Bone marrow (tissue), 2 donors: ENCODE results near the gene FAM163A.
"Not testable (repeated sequence)": the region's sequence is repeated elsewhere in the genome, so short reads cannot be mapped to it uniquely, and the experiment has no call there.

Source experiments
- DNase-seq, 2 donors: peaks; one replicate each; lab custom pipeline; 2025; lab: John Stamatoyannopoulos, UW

The FAM163A gene

DNA sequence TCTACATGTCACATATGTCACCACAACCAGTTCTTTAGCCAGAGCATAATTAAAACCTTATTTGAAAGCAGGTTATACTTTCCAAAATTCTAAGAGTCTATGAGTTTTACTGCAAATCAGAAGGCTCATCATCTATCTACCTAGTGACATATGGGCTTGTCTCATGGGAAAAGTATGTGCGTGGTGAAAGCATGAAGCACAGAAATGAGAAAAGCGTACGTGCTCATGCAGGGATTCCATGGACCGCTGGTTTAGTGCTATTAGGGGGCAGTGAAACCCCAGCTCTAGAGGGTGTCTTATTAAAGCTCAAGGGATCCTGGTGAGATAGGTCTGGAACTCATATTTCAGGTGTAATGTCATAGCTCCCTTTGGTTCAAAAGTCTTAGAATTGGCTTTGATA, 50.2 kb downstream of the FAM163A start:
- no peak for DNase-seq

DNA sequence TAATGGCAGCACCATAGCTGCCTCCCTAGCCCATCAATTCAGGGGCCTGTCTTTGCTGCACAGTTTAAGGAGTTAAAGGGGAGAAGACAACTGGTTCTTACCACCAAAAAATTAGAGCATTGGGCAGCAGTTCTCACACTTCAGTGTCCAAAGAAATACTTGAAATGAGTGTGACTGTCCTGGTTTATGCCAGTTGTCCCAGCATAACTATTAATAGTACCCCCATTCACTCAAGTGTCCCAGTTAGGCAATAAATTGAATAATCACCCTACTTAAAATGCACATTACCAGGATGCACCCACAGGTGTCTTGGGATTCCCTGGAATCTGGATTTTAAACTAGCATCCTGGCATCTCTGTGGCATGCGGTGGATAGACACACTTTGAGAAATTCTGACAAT, 51.1 kb downstream of the FAM163A start:
- DNase-seq: no peak

DNA sequence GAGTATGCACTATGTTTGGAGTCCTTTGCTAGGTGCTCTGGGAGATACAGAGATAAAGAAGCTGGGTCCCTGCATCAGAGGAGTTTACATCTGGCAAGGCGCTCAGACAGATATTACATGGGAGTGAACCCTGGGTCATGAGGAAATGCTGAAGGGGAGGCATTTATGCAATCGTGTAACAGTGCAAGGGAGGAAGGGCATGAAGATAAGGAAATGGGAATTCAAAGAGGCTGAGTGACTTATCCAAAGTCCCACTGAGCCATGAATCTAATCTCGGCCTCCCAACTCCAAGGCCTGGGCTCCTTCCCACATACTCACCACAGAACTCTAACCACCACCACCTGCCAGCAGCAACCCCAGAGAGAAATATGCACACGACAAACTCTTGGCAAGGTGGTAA, 51.6 kb downstream of the FAM163A start:
- no peak for DNase-seq

DNA sequence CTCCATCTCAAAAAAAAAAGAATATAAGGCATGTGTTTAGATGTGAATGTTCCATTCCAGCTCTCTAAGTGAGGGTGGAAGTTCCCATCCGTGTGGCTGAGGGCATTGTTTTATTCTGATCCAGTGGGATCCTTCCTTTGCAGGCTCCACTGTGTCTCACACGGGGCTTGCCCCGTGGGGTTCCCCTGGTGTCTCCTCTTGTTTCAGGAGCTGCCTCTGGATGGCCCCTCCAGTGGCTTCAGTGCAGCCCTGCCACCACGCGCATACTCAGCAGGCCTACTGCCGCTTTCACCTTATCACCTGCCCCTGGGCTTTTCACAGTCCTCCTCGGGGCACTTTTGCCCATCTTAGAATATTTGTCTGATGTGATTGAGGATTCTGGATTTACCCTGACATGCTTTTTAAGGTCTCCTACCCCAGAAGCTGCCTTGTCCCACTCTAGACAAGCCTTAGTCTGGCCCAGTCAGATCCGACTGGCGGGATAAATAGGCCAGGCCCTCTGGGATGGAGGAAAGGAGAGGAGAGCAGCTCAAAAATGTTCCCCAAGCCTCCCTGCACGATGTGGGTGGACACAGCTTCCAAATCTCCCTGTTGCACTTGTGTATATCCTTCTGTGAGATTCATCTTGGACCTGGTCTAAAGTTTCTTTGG, 55.2 kb downstream of the FAM163A start:
- DNase-seq: no peak

DNA sequence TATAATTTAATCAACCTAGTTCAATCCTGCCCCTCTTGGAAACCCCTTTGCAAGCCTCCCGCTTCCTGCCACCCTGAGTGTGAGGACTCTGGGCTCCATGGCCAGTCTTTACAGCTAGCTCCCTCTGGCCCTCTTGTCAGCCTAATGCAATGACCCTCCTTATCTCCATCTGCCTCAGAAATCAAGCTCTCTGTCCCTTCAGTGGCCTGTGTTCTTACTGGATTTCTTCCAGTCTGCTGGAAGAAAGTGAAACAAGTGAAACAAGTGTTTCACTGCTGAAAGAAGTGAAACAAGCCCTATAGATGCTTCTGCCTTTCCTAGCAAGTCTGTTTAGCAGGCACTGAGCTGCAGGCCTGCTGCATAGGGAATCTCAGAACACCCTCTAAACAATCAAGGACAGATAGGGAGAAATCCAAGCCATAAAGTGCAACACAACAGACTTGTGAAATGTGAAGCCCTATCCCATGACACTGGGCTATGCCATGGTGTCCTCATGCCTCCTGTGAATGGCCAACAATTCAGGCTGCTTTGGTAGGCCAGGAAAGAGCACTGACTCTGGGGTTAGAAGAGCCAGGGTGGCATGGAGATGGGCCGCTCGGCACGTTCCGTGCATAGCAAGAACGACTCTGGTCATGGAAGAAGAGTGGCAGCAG, 55.9 kb downstream of the FAM163A start:
- no peak for DNase-seq

DNA sequence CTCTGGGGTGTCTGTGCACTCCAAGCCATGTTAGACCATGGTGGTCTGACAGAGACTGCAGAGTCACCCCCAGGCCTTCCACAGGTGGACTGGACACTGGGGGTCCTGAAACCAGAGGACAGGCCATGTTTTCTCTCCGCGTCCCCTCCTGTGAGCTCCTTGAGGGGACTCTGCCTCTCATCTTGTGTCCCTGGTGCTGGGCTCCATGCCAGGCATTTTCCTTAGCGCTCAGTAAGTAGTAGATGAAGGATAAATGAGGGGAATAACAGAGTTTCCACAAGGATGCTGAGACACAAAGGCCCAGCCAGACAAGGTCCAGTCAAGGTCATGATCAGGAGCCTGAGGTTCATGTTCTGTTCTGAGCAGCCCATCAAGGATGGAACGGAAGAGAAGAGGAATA, 57.4 kb downstream of the FAM163A start:
- DNase-seq: no peak

DNA sequence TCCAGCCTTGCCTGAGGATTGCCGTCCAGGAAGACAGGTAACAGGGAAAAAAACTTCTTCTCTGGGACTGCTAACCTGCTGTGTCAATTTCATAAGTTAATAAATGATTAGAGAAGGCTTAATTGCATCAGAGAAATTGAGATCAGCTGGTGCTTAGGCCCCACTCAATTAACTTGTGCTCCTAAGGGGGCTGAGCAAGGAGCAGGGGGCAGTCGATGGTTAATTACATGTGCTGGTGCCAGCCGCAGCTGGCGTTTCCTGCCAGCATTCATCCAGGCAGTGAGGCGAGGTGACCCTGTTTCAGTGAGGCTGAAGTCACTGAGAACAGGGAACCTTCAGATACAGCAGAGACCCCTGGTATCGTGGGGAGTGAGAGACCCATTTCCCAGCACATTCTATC, 60.0 kb downstream of the FAM163A start:
- no peak for DNase-seq

DNA sequence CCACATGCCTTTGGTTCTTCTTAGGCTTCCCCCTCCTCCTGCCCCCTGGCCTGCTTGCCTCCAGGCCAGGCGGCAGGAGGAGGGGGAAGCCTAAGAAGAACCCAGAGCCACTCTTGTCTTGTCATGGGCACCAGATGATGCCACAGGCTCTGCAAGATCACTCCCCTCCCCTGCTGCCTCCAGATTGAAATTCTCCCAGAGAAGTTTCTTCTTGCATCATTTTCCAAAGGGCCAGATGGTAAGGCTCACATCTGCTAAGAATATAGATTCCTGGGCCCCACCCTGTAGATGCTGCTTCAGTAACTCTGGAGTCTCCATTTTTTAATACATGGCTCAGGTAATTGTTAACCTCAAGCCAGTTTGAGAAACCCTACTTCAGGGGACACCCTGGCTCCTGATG, 60.8 kb downstream of the FAM163A start:
- DNase-seq: no peak

DNA sequence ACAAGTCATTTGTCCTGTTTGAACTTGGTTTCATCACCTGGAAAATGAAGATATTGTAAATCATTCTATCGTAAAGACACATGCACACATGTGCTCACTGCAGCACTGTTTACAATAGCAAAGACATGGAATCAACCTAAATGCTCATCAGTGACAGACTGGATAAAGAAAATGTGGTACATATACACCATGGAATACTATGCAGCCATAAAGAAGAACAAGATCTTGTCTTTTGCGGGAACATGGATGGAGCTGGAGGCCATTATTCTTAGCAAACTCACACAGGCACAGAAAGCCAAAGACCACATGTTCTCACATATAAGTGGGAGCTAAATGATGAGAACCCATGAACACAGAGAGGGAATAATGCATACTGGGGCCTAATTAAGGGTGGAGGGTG, 61.3 kb downstream of the FAM163A start:
- DNase-seq: not testable (repeated sequence)

DNA sequence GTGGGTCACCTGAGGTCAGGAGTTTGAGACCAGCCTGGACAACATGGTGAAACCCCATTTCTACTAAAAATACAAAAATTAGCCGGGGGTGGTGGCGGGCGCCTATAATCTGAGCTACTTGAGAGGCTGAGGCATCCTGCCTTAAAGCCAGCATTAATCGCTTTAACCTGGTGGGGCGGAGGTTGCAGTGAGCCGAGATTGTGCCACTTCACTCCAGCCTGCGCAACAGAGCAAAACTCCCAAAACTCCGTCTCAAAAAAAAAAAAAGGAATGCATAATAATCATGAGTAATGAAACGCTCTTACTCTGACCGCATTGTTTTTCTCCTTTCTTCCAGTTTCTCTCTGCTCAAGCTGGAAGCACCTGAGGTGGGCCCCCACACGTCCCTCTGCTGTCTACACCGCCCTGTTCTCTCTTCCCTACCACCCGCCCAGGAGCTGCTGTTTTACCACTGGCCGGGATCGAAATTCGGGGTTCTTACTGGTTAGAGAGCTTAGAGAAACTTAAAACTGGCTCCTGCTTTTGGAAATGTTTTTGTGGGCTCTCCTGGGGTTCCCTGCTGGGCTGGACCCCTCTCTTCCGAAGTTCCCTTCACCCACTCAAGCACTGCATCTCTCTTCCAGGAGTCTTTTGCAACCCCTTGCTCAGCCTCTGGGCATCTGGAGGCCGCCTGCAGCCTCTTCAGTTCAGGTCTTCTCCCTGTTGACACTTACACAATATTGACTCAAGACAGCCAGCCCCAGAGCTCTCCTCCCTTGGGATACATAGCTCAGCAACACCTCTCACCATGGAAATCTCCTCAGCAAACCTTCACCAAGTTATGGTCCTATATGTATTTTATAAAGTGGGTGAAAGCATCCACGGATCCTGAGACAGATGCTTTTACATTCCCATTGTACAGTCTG, 62.5 kb downstream of the FAM163A start:
- DNase-seq: no peak

DNA sequence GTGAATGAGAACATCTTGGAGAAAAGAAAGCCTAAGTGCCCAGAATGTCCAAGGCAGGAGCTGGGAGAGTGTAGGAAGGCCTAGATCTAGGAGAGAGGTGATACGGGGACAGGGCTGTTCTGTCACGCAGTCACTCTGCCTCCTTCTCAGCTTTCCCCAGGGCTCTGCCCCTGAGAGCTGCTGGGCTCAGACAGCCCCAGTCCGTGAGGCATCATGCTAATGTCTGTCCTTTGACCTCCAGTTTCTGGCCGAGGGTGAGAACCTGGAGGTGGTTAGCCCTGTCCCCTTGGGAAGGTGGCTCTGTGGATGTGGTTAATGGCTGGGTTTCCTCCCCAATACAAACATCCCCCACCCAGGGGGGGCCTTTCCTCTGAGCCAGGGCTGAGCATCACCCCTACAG, 63.2 kb downstream of the FAM163A start:
- DNase-seq: no peak

DNA sequence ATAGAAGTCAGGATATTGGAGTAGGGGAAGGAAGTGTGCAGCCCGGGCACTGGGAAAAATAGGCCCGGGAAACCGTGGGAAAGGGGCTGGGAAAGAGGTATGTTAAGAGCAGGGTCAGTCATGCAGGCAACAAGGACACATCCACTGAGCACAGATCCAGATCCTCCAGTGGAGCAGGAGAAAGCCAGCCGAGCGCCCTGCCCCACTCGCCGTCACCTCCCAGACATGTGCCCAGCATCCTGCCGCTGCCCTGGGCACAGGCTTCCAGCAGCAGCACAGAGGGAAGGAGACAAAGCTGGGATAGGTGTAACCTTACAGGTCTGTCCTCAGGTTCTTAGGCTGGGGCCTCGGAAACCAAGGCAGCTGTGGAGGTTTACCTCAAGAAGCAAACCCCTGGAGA, 64.2 kb downstream of the FAM163A start:
- no peak for DNase-seq

DNA sequence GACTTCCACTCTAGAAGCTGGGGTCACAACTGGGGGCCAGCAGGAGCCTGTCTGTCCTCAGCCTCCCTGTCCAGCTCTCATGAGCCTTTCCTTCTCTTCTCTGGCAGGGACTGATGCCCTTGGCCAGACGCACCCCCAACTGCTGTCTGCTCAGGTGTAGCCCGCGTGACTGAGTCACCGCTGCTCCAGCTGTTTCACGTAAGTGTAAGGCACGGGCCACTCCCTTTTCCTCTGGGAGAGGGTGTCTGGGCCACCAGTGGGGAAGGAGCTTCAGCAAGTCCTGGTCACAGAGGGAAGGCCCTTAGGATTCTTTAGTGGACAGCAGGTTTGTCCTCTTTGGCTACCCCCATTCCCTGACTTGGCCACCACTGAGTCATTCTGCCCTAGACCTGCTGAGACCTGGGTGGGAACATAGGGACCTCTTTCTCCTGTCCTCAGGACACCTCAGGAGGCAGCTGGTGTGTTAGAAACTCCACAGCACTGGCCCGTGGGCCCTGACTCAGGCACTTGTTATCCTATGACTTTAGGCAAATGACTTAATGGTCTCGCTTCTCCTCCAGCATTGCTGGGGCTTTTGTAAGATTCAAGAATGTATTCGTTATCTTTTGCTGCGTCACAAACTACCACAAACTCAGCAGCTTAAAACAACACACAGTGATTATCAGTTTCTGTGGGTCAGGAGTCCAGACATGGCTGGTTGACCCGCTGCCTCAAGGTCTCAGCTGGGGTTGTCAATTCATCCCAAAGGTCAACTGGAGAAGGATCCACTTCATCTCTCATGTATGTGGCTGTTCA, 64.8 kb downstream of the FAM163A start:
- no peak for DNase-seq

DNA sequence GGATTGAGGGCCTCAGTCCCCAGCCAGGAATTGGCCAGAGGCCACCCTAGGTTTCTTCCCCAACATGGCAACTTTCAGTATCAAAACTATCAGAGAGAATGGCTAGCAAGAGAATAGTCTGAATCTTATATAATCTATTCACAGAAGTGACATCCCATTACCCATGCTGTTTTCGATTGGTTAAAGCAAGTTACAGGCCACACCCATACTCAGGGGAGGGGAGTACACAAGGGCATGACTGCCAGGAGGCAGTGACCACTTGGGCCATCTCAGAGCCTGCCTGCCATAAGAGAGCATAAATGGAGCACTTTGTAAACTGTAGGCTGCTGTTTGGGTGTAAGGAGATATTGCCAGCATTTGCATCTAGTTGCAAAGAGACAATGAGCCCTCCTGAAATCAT, 65.4 kb downstream of the FAM163A start:
- DNase-seq: no peak

DNA sequence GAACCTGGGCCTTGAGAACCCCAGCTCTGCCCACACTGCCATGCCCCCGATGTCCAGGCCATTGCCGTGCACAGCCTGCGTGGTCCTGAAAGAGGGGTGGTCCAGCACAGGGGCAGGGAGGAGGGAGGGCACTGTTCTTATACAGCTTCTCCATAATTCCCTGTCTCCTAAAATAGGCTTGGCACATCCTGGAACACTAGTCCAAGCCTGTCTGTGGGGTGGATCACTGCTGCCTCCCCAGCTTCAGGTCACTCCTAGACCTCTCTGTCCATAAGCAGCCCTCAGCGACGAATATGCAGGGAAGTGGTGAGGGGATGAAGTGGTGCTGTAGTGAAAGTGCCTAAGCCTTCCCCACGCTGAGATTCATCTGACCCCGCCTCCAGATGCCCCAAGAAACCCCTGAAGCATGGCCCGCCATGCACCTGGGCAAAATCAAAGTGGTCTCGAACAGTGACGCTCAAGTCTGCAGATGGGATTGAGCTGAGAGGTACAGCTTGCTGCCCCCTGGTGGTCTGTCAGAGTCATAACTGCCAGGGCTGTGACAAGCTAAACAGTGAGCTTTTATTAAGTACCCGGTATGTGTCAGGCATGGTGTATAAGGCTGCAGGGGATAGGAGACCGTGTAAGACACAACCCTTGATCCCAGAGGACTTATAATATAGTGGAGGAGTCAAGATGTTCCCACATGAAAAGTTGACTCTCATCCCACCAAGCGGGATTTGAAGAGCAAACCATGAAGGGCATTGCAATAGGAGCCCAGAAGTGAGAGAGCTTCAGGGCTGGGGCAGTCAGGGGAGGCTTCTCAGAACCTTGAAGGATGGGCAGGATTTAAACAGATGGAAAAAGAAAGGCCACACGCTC, 66.6 kb downstream of the FAM163A start:
- peak; percentile 19 to 27 for DNase-seq

DNA sequence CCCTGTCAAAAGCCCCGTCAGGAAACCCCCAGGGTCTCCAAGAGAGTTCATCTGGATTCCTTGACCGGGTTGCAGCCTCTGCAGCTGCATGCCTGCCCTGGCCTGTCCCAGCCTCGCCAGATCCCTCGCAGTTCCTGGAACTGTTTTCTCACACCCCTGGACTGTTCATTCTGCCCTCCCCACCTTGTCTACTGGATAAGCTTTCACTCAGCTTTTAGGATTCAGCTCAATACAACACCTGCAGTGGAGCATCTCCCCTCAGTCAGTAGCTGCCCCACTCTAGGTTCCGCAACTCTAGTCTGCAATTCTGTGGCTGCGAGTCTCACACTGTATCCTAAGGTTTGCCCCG, 67.2 kb downstream of the FAM163A start:
- DNase-seq: no peak

DNA sequence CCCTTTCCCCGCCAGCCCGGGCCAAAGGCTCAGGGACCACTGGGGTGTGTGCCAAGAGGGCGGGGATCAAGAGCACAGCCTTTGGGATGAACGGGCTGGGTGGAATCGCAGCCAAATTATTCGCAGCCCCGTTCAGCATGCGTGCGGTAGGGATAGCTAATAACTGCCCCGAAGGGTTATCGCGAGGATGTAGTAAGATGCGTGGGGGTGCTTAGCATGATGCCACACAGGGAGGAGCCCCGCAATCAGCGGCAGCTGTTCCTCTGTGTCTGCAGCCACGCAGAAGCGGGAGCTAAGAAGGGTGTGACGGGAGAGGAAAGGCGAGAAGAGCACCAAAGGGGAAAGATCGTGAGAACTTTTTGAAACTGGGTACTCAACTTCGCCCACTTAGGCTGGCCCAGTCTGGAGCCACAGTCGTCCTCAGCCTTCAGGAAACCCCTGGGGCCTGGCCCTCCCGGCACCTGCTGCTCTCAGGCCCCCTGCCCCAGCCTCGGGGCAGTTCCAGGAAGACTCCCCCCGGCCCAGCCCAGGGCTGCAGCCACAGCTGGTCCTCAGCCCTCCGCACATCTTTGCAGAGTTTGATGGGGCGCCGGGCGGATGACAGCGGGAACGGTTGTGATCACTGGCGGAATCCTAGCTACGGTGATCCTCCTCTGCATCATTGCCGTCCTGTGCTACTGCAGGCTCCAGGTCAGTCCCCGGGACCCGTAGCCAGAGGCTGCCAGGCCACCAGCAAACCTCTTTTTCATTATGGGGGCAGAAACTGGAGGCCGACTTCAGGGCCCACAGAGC, 69.6 kb downstream of the FAM163A start:
- no peak for DNase-seq

DNA sequence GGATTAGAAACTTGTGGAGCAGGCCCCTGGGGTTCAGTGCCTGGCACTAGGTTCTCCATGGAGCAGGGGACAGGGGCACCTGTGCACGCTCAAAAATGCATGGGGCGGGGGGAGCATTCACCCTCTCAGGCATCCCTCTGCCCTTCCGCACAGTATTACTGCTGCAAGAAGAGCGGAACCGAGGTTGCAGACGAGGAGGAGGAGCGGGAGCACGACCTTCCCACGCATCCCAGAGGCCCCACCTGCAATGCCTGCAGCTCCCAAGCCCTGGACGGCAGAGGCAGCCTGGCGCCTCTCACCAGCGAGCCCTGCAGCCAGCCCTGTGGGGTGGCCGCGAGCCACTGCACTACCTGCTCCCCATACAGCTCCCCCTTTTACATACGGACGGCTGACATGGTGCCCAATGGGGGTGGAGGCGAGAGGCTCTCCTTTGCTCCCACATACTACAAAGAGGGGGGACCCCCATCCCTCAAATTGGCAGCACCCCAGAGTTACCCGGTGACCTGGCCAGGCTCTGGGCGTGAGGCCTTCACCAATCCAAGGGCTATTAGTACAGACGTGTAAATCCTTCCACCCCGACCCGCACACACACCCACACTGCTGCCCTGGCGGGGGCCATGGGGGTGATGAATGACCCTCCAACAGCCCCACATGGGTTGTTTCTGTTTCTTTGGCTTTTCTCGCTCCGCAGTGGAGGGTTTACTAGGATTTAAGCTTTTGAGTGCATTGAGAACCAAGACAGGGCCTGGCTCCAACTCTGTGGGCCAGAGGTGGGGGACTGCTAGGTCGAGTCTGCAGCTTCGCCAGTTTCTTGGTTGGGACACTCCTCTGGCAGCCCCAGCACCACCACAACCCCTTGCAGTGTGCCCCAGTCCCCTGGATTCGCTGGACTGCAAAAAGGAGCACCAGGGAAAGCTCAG, 70.8 kb downstream of the FAM163A start:
- no peak for DNase-seq

DNA sequence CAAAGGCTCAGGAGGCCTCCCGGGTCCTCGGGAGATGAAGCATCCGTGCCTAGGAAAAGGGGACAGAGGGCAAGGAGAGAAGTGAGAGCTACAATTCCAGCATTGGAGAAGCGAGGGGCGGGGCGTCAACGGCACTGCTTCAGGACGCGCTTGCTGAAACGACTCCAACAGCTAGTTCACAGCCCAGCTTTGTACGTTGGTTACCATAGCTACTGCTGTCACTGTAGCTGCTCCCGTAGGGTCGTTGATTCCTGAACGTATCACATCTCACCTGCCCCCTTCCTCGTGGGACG, 71.4 kb downstream of the FAM163A start:
- DNase-seq: no peak

DNA sequence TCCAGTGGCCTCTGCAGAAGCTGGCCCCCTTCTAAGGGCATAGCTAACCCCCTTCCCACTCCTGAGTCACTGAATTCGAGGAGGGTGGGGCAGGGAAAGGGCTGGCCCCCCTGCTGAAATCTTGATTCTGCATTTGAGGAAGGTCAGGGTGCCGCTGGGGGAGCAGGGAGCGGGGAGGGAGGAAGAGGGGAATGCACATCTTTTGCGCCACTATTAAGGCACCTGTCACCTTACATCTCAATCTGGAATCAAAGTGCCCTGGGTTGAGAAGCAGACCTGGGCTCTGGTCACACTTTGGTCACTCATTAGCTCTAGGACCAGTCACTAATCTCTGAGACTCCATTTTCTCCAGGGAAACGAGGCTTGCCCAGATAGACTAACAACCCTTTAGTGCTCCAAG, 72.5 kb downstream of the FAM163A start:
- no peak for DNase-seq
